Measurements from ENCODE around the gene FRMD1.

DNA sequence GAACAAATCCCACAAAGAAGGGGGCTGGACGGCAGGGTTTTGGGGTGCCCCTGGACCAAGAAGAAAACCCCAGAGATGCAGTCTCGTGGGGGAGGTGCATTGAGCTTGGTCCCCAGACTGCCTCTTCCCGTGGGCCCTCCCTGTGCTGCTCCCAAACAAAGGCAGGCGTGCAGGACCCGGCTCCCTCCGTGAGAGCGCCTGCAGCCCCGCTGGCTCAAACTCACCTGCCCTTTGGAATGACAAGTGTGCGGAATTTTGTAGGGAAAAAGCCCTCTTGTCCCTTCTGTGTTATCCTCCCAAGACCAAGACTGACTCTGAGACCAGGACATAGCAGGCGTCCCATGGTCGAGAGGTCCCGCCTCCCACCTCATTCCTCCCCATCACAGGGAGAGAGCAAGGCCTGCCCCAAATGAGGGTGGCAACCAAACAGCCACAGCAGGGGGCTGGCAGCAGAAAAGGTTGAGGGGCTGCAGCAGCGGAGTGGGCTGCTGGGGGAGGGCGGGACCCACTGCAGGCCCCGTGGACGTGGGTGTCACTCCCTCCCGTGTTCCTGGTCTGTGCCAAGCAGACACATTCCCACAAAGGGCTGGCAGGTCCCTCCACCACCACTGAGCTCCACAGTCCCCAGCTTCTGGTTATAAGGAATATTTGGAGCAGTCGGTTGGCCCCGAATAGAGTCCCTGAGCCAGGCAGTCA is 5.6 kb upstream of the FRMD1 start:
- TF ChIP-seq, protein P1, sequence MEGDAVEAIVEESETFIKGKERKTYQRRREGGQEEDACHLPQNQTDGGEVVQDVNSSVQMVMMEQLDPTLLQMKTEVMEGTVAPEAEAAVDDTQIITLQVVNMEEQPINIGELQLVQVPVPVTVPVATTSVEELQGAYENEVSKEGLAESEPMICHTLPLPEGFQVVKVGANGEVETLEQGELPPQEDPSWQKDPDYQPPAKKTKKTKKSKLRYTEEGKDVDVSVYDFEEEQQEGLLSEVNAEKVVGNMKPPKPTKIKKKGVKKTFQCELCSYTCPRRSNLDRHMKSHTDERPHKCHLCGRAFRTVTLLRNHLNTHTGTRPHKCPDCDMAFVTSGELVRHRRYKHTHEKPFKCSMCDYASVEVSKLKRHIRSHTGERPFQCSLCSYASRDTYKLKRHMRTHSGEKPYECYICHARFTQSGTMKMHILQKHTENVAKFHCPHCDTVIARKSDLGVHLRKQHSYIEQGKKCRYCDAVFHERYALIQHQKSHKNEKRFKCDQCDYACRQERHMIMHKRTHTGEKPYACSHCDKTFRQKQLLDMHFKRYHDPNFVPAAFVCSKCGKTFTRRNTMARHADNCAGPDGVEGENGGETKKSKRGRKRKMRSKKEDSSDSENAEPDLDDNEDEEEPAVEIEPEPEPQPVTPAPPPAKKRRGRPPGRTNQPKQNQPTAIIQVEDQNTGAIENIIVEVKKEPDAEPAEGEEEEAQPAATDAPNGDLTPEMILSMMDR (IDR thresholded peaks at IDR 0.05): no peak
- no peak for TF ChIP-seq POLR2A (IDR thresholded peaks at IDR 0.05)
